22Rv1 (cell line): ENCODE data around the gene FOXS1.

Experiments used
- ZFX ChIP-seq: fragments of 450-650 bp; IDR thresholded peaks from 2 replicates; pipeline ENCODE4 v1.6.1; 2017; ENCODE audit warnings: antibody characterized with exemption, borderline replicate concordance
- TF ChIP-seq, protein P1 (sequence below): fragments of 450-650 bp; IDR thresholded peaks from 2 replicates; pipeline ENCODE4 v1.5.1; 2017; ENCODE audit warnings: mild to moderate bottlenecking

DNA sequence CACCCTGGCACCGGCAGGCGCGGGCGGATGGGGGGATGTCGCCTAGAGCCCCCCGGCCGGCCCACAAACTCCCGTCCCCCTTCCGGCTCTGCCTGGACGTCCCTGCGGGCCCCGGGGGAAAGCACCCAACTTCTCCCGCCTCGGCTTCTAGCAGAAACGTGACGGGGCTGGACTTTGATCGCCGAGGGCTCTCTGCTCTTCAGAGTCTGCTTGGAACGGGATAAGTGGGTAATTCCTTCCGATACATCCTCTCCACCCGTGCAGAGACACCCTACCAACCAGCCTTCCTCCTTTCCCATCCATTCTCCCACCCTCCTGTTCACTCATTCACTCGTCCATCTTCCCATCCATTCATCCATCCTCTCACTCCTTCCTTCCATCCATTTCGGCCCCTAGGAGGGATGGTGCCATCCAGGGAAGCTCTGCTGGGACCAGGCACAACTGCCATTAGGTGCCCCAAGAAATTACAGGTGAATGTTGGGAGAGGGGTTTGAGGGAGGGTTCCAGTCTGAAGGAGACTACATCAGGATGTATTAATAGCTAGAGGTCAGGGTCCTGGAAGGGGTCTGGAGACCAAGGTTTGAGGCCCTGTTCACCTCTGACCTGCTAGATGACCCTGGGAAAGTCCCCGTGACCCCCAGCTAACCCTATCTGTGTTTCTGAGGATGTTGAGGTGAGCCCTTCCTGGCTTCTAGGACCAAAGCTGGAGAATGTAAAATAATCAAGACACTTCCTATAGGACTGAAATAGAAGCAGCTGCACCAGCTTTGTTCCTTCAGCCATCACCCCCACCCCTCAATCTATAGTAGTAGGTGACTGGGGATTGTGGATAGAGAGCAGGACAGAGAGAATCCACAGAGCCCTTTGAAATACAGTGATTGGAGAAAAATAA, 25.6 kb upstream of the FOXS1 start:
- TF ChIP-seq, protein P1, sequence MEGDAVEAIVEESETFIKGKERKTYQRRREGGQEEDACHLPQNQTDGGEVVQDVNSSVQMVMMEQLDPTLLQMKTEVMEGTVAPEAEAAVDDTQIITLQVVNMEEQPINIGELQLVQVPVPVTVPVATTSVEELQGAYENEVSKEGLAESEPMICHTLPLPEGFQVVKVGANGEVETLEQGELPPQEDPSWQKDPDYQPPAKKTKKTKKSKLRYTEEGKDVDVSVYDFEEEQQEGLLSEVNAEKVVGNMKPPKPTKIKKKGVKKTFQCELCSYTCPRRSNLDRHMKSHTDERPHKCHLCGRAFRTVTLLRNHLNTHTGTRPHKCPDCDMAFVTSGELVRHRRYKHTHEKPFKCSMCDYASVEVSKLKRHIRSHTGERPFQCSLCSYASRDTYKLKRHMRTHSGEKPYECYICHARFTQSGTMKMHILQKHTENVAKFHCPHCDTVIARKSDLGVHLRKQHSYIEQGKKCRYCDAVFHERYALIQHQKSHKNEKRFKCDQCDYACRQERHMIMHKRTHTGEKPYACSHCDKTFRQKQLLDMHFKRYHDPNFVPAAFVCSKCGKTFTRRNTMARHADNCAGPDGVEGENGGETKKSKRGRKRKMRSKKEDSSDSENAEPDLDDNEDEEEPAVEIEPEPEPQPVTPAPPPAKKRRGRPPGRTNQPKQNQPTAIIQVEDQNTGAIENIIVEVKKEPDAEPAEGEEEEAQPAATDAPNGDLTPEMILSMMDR, result no peak
- TF ChIP-seq ZFX, result no peak
